Measurements from ENCODE around the gene RFX7.
"Not testable (repeated sequence)": the region's sequence is repeated elsewhere in the genome, so short reads cannot be mapped to it uniquely, and the experiment has no call there.

RFX7 gene

DNA sequence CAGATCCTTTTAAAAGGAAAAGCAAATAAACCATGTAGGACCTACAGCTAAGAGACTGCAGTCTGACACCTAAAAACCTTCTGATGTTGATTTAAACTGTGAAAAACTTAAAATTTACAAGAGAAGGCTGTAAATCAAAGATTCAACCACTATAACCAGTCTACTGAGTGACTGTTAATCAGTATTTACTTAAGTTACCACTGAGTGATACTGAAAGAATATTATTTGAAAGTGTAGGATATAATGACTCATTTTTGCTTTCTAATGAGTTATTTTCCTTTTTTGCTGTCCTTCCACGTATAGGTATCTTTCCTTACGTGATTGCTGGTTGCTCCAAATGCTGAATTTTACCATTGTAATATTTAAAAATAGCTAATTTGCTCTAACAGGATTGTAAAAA, 44.6 kb downstream of the RFX7 start:
- Mint-ChIP-seq H3K4me3 (no peak overlapping the region), H3K9me3 (no peaks in the 10 kb centered on the region), H3K27ac (peak overlapping the region; percentile 29), H3K4me1 (peaks cover 6% of the 10 kb centered on the region), H3K36me3 (peaks cover 4% of the 10 kb centered on the region)
- DNase-seq (ENCODE audit: low spot score in 2 of 2), result no peak
- ATAC-seq, result peak; percentile 78

DNA sequence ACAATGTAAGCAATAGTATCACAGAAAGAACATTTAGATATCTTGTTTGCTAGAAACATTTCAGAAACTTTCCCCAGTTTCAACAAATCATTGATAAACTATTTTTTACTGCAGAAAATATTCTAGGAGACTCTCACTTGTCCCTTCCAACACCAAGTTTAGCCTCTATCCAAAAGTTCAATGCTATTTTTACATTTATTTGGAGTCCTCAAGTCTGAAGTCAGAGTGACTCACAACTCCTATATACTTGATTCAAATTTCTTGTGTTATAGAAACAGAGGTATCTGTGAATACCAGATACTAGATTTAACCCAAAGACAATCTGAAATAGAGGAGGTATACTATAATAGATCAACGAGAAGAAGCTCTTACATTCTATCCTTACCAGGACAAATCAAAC, 49.6 kb downstream of the RFX7 start:
- peaks cover 4% of the 10 kb centered on the region for H3K36me3 Mint-ChIP-seq
- H3K4me3 Mint-ChIP-seq, result no peak overlapping the region
- peaks cover 7% of the 10 kb centered on the region for H3K4me1 Mint-ChIP-seq
- no peaks in the 10 kb centered on the region for H3K9me3 Mint-ChIP-seq
- ATAC-seq (no peak), DNase-seq (ENCODE audit: low spot score in 2 of 2) (no peak)
- H3K27ac Mint-ChIP-seq, result no peak overlapping the region

DNA sequence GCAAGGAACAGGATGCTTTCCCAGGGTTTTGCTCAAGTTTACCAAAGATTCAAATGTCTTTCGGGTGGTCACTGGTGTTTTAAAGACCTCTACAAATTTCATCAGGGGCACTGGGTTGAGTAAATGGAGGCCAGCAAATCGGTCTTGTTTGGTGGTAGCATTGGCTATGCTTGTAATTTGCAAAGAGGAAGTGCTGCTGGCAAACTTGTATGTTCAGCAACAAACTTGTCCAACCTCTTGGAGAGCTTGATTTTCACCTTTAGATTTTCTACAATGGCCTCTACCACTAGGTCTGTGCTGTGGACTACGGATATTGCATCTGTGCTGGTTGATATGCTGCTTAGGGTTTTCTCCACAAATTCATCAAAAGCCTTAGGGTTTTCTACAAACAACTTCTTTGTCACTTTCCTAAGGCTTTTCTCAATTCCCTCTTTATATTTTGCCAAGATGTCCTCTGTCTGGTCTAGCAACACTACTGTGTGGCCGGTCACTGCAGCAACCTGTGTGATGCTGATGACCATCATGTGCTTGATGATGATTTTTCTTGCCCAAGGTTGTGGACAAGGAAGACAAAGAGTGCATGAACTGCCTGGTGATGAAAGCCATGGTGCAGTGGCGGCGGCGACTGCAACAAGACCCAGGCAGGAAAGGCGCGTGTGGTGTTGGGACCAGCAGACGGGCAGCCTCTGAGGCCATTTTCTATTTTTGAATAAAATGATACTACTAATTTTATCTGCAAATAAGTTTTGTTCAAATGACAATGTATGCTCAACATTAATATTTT, 50.8 kb downstream of the RFX7 start:
- no peak overlapping the region for H3K27ac Mint-ChIP-seq
- peaks cover 4% of the 10 kb centered on the region for H3K36me3 Mint-ChIP-seq
- DNase-seq (ENCODE audit: low spot score in 2 of 2) (no peak), ATAC-seq (no peak)
- H3K9me3 Mint-ChIP-seq, result no peaks in the 10 kb centered on the region
- no peak overlapping the region for H3K4me3 Mint-ChIP-seq
- peaks cover 15% of the 10 kb centered on the region for H3K4me1 Mint-ChIP-seq

DNA sequence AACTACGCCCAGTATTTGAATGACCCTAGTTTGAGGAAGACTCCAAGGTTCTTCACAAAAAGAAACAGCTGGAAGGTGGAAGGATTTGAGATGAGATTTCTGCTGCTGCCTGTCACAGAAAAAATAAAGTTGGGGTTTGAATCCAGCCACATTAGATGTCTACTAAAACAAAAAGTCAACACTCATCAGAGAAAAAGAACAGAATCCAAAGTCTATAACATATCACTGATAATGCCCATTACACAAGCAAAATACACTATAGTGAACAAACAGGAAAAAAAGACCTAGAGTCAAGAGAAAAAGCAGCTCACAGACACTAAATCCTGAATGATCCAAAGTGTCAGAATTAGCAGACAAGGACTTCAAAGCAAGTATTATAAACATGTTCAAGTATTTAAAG, 56.0 kb downstream of the RFX7 start:
- Mint-ChIP-seq H3K9me3 (no peaks in the 10 kb centered on the region), H3K4me3 (no peak overlapping the region), H3K36me3 (no peaks in the 10 kb centered on the region), H3K4me1 (peaks cover 37% of the 10 kb centered on the region), H3K27ac (no peak overlapping the region)
- no peak for DNase-seq (ENCODE audit: low spot score in 2 of 2)
- ATAC-seq, result no peak

DNA sequence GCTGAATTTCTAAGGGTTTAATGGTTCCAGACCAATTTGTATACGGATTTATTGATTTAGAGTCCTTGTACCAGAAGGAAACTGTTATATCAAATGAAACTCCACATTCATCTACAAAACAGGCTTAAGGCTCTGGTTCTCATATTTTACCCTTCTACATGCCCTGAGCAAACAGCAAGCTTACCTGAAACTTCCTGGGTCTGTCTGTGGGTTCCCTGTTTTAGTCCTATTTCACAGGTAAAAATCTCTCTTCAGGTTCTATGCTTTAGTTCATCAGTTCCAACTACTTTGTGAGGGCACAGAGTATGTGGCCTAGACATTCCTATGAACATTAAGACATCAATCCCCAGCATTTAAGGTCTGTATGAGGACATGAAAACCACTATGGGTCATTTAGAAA, 57.7 kb downstream of the RFX7 start:
- Mint-ChIP-seq H3K36me3 (no peaks in the 10 kb centered on the region), H3K4me3 (no peak overlapping the region), H3K9me3 (no peaks in the 10 kb centered on the region), H3K27ac (no peak overlapping the region), H3K4me1 (peaks cover 37% of the 10 kb centered on the region)
- no peak for DNase-seq (ENCODE audit: low spot score in 2 of 2)
- no peak for ATAC-seq

DNA sequence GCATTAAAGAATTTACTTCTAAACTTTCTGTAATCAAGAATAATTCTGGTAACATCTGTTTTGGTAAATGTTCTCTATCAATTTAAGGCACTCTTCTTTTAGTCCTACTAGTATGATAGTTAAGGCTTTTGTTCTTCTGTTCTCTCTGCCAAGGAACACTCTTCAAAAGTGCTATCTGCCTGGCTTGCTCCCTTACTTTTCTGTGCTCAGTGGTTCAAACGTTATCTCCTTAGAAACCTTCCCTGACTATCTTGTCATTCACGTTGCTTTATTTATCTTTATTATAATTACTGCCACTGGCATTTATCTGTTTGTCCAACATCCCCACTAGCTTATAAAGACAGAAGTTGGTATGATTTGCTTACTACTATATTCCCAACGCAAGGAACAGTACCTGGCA, 59.2 kb downstream of the RFX7 start:
- Mint-ChIP-seq H3K4me1 (peaks cover 29% of the 10 kb centered on the region), H3K9me3 (no peaks in the 10 kb centered on the region), H3K27ac (no peak overlapping the region), H3K4me3 (no peak overlapping the region), H3K36me3 (no peaks in the 10 kb centered on the region)
- DNase-seq (ENCODE audit: low spot score in 2 of 2), result no peak
- no peak for ATAC-seq

DNA sequence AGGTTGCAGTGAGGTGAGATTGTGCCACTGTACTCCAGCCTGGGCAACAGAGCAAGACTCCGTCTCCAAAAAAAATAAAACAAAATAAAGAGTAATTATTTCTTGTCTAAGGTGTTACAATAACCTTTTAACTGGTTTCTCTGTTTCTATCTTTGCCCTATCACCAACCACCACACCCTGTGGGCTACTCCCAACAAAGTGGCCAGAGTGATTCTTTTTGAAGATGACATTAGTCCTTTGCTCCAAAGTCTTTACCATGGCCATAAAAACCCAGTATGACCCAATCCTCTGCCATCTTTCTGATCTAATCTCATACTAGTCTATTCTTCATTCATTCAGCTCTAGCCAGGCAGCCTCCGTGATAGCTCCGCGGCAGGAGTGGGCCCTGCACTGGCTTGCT, 62.8 kb downstream of the RFX7 start:
- DNase-seq (ENCODE audit: low spot score in 2 of 2) (no peak), ATAC-seq (no peak)
- Mint-ChIP-seq H3K36me3 (peaks cover 6% of the 10 kb centered on the region), H3K4me1 (peaks cover 17% of the 10 kb centered on the region), H3K4me3 (no peak overlapping the region), H3K27ac (no peak overlapping the region), H3K9me3 (no peaks in the 10 kb centered on the region)

DNA sequence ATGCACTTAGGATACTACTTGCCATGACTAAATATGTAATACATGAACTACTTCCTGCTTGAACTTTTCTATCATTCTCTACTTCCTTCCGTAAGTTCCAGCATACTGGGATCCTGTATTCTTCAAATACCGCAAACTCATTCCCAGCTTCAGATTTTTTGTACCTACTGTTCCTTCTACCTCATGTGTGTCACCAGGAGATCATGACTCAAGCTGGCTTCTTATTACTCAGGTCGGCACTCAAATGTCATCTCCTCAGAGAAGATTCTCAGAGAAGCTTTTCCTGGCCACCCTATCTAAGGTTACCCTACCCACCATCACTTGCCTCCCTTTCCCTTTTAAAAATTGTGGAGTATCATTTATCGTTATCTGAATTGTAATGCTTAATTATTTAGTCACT, 66.7 kb downstream of the RFX7 start:
- H3K36me3 Mint-ChIP-seq, result peaks cover 24% of the 10 kb centered on the region
- H3K4me1 Mint-ChIP-seq, result peaks cover 34% of the 10 kb centered on the region
- H3K9me3 Mint-ChIP-seq, result no peaks in the 10 kb centered on the region
- H3K27ac Mint-ChIP-seq, result no peak overlapping the region
- ATAC-seq (peak; percentile 63), DNase-seq (ENCODE audit: low spot score in 2 of 2) (no peak)
- no peak overlapping the region for H3K4me3 Mint-ChIP-seq

DNA sequence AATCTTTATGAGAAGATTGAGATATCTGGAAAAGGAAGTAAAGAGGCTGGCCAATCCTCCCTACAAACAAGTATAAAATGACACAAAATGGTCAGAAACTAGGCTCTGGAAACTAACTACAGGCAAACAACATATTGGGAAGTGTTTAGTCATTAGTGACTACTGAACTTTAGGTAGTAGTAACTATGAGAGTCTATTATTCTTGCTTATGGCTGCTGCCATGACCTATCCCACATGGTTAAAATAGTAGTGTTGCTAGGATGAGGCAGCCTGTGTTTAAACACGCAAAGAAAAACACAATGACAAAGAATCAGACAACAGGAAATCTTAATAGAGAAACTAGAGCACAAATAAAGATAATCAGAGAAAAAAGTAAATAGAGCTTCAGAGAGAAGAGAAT, 67.9 kb downstream of the RFX7 start:
- DNase-seq (ENCODE audit: low spot score in 2 of 2) (no peak), ATAC-seq (no peak)
- H3K4me3 Mint-ChIP-seq, result no peak overlapping the region
- no peak overlapping the region for H3K27ac Mint-ChIP-seq
- H3K4me1 Mint-ChIP-seq, result peaks cover 43% of the 10 kb centered on the region
- H3K9me3 Mint-ChIP-seq, result peaks cover 4% of the 10 kb centered on the region
- H3K36me3 Mint-ChIP-seq, result peaks cover 27% of the 10 kb centered on the region

DNA sequence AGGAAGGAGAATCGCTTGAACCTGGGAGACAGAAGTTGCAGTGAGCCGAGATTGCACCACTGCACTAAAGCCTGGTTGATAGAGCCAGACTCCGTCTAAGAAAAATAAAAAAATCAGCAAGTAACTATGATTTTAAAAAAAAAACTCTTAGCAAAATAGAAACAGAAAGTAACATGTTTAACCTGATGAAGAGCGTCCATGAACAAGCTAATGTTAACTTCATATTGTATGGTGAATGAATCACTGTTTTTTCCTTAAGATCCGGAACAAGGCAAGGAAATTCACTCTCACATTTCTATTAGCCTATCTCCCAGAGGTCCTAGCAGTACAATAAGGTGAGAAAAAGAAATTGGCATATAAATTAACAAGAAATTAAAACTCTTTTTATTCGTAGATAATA, 69.0 kb downstream of the RFX7 start:
- H3K27ac Mint-ChIP-seq, result no peak overlapping the region
- peaks cover 49% of the 10 kb centered on the region for H3K4me1 Mint-ChIP-seq
- peak overlapping the region; percentile 29 for H3K4me3 Mint-ChIP-seq
- DNase-seq (ENCODE audit: low spot score in 2 of 2), result no peak
- H3K9me3 Mint-ChIP-seq, result peaks cover 4% of the 10 kb centered on the region
- peak; percentile 70 for ATAC-seq
- peaks cover 27% of the 10 kb centered on the region for H3K36me3 Mint-ChIP-seq

DNA sequence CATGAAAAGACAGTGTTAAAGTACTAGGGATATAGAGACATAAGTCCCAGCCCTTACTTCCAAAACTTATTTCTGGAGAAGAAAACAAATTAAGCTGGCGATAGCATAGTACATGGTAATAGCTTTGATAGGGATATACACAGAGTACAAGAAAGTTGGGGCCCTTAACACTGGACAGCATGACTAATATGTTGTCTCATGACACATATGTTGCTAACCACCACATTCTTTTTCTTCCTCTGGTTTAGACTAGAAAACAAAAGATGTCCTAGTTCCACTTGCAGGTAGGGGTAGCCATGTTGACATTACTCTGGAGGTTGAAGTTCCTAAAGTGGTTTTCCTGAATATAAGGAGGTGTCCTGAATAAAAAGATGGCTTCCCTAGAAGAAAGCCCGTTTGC, 75.3 kb downstream of the RFX7 start:
- Mint-ChIP-seq H3K9me3 (peaks cover 4% of the 10 kb centered on the region), H3K4me1 (peaks cover 60% of the 10 kb centered on the region), H3K27ac (no peak overlapping the region), H3K36me3 (peaks cover 15% of the 10 kb centered on the region), H3K4me3 (no peak overlapping the region)
- DNase-seq (ENCODE audit: low spot score in 2 of 2) (no peak), ATAC-seq (peak; percentile 98)

DNA sequence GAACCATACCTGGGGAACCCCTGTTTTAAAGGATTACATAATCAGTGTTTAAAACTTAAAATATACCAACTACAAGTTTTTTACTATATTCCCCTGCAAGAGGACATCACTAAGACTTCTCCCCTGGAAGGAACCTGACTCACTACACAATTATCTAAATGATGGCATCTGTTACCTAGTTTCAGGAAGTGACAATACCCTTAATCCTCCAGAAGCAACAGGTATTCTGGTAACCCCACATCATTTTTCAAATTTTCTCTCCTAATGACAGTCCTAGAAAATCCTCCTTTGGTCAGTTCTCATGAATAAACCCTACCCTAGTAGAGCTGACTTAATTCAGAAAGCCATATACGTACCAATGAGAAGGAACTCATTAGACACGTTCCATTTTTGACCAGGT, 78.4 kb downstream of the RFX7 start:
- peaks cover 48% of the 10 kb centered on the region for H3K4me1 Mint-ChIP-seq
- H3K27ac Mint-ChIP-seq, result no peak overlapping the region
- ATAC-seq (peak; percentile 19), DNase-seq (ENCODE audit: low spot score in 2 of 2) (no peak)
- H3K4me3 Mint-ChIP-seq, result no peak overlapping the region
- no peaks in the 10 kb centered on the region for H3K9me3 Mint-ChIP-seq
- H3K36me3 Mint-ChIP-seq, result no peaks in the 10 kb centered on the region

DNA sequence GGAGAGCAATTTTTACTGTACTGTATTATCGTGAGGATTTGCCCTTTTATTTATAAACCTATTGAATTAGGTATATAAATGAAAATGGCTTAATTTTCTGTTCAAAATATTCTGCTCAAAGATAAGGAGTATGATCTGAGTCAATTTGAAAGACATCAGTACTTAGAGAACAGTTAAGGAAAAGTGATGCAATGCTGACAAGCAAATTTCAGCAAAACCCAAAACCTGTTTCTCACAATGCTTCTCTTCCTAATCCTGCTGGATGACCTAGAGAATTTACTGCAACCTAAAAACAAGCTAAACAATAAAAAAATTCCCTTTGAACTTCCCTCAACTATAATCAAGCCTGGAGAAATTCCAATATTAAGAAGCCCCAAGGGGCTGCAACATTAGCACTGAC, 82.7 kb downstream of the RFX7 start:
- no peaks in the 10 kb centered on the region for H3K9me3 Mint-ChIP-seq
- DNase-seq (ENCODE audit: low spot score in 2 of 2) (no peak), ATAC-seq (no peak)
- H3K4me1 Mint-ChIP-seq, result peaks cover 26% of the 10 kb centered on the region
- no peak overlapping the region for H3K27ac Mint-ChIP-seq
- no peaks in the 10 kb centered on the region for H3K36me3 Mint-ChIP-seq
- no peak overlapping the region for H3K4me3 Mint-ChIP-seq

DNA sequence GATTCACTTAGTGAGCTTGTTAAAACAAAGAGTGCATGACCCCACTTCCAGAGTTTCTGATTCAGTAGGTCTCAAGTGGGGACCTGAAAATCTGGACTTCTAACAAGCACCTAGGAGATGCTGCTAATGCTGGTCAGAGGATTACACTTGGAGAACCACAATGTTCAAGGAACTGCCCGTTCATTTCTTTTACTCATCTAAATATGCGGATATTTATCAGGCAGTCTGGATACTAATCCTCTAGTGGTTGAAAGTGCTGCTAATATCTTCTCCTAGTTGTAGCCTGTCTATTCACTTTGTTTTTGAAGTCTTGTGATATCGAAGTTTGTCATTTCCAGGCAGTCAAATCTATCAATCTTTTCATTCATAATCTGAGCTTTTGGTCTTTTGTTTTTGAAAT, 86.8 kb downstream of the RFX7 start:
- no peaks in the 10 kb centered on the region for H3K9me3 Mint-ChIP-seq
- H3K4me3 Mint-ChIP-seq, result no peak overlapping the region
- H3K4me1 Mint-ChIP-seq, result peaks cover 26% of the 10 kb centered on the region
- DNase-seq (ENCODE audit: low spot score in 2 of 2) (no peak), ATAC-seq (no peak)
- H3K27ac Mint-ChIP-seq, result no peak overlapping the region
- H3K36me3 Mint-ChIP-seq, result no peaks in the 10 kb centered on the region

DNA sequence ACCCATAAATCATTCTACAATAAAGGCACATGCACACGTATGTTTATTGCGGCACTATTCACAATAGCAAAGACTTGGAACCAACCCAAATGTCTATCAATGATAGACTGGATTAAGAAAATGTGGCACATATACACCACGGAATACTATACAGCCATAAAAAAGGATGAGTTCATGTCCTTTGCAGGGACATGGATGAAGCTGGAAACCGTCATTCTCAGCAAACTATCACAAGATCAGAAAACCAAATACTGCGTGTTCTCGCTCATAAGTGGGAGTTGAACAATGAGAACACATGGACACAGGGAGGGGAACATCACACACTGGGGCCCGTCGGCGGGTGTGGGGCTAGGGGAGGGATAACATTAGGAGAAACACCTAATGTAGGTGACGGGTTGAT, 88.4 kb downstream of the RFX7 start:
- peaks cover 36% of the 10 kb centered on the region for H3K4me1 Mint-ChIP-seq
- DNase-seq (ENCODE audit: low spot score in 2 of 2); H3K4me3 Mint-ChIP-seq; H3K9me3 Mint-ChIP-seq; H3K27ac Mint-ChIP-seq; ATAC-seq; H3K36me3 Mint-ChIP-seq: not testable (repeated sequence)

DNA sequence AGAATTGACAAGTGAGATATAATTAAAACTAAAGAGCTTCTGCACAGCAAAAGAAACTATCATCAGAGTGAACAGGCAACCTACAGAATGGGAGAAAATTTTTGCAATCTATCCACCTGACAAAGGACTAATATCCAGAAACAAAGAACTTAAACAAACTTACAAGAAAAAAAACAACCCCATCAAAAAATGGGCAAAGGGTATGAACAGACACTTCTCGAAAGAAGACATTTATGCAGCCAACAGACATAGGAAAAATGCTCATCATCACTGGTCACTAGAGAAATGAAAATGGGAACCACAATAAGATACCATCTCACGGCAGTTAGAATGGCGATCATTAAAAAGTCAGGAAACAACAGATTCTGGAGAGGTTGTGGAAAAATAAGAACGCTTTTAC, 88.9 kb downstream of the RFX7 start:
- H3K9me3 Mint-ChIP-seq; H3K4me3 Mint-ChIP-seq; ATAC-seq; DNase-seq (ENCODE audit: low spot score in 2 of 2); H3K27ac Mint-ChIP-seq; H3K36me3 Mint-ChIP-seq: not testable (repeated sequence)
- peaks cover 38% of the 10 kb centered on the region for H3K4me1 Mint-ChIP-seq

DNA sequence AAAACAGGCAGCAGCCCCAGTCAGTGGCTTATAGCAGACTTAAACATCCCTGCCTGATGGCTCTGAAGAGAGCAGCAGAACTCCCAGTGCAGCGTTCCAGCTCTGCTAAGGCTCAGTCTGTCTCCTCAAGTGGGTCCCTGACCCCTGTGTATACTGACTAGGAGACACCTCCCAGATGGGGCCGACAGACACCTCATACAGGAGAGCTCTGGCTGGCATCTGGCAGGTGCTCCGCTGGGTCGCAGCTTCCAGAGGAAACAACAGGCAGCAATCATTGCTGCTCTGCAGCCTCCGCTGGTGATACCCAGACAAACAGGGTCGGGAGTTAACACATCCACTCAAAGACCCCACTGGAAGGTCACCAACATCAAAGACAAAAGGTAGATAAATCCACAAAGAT, 93.5 kb downstream of the RFX7 start:
- H3K4me1 Mint-ChIP-seq, result peaks cover 50% of the 10 kb centered on the region
- peaks cover 5% of the 10 kb centered on the region for H3K36me3 Mint-ChIP-seq
- no peak overlapping the region for H3K27ac Mint-ChIP-seq
- no peaks in the 10 kb centered on the region for H3K9me3 Mint-ChIP-seq
- DNase-seq (ENCODE audit: low spot score in 2 of 2), result no peak
- no peak for ATAC-seq
- no peak overlapping the region for H3K4me3 Mint-ChIP-seq

Measured in stimulated activated effector memory CD8-positive, alpha-beta T cell treated with anti-CD3 and anti-CD28 coated beads, Interleukin-12 subunit alpha, Interleukin-12 subunit beta, amount 100 ng/mL, for 72 hours (primary cell).